Superior temporal gyrus (tissue), 1 donor: ENCODE data around the gene TGM3.

Experiments used
- DNase-seq: peaks from one replicate; pipeline ENCODE4 v3.0.0-alpha.2; 2016; ENCODE audit errors: extremely low spot score

Gene TGM3

DNA sequence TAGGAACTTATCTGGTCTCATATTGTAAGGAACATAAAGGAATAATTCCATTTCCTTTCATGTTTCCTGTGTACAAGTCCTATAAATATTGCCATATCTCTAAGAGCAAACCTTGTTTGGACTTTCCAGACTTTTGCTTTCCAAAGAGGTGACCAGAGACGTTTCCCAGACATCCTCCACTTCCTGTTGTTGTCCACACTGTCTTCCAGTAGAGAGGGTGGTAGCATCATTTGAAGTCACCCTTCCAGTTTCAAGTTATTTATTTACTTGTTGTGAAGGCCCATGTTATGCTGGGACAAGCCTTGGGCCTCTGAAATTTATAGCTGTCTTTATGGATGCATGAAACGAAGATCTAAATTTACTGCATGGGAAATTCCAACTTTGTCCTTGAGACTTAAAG lies 10.6 kb upstream of the TGM3 start:
- DNase-seq = no peak

DNA sequence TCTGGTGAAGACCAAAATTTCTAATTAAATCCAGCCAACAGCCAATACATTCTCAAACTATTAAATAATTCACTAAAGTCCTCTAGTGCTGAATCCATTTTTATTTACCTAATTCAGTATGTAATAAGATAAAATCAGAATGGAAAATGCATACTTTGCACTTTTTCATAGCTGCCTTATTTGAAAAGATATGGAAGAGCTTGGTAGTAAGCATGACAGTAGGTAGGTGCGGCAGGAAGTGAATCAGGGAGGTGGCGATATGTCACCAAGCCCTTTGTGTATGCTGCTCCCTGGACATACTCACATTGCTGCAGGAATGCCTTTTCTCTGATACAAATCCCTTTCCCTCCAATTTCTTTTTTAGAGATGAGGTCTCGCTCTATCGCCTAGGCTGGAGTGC lies 10.2 kb upstream of the TGM3 start:
- no peak for DNase-seq

DNA sequence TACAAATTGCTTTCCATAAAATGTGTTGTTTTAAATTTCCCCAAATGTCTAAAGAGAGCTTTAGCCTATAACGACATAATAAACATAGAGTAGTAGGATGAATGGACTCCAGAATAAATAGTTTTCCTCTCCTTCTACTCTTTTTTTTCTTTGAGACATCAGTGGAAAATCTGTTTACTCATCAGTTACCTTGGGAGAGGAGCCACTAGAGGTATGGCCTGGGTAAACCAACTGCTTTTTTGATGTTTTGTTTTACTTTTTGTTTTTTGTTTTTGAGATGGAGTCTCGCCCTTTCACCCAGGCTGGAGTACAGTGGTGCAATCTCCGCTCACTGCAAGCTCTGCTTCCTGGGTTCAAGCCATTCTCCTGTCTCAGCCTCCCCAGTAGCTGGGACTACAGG lies 8.3 kb upstream of the TGM3 start:
- no peak for DNase-seq

DNA sequence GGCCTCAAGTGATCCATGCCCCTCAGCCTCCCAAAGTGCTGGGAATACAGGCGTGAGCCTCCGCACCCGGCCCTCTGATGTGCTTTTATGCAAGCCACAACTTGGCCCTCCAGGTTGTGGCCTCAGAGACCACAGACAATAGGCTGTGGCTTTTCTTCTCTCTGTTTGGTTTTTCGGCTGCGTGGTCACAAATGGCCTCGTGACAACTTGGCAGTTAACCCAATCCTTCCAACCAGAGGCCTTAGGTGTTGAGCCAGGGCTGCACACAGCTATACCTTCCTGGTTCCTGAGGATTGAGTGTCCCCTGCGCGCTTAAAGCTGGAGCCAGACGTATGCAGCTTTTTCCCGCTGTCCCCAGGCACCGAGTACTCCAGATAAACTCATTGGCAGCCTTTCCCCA lies 6.3 kb upstream of the TGM3 start:
- no peak for DNase-seq

DNA sequence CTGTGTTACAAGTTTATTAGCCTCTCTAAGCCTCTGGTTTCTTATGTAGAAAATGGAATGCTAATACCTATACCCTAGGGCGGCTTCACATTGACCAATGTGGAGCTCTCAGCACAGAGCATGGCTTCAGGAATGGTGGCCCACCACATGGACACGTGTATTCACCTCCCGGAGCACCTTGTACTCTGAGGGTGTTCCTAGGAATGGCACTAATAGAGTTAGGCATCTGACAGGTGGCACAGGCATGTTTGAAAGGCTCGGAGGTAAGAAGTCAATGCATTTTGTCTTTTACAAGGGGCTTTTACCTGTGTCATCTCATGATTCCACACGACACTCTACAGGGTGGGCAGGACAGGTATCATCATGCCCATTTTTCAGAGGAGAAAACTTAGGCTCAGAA lies 5.3 kb upstream of the TGM3 start:
- no peak for DNase-seq

DNA sequence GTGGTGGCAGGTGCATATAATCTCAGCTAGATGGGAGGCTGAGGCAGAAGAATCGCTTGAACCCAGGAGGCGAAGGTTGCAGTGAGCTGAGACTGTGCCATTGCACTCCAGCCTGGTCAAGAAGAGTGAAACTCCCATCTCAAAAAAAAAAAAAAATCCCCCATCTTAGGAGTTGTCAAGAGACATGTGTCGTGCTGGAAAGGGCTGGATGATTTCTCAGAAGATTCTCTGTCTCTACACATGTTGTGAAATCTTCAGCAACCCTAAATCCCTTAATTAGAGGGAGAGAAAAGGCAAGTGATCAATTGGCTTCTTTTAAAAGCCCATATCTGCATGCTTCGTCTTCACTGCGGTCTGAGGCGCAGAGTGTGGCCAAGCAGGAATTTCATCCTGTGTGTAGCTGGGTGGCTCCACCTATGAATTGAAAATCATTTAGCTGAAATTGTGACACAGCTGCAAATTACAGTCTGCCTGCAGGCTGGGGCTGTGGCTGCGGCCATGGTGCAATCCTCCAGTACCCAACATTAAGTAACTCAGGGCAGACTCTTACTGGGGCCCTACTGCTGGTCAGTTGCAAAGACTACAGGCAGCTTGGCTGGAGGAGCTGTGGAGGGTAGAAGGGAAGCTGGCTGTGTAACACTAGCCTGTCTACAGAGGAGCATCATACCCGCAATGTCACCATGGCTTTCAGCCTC lies 3.2 kb upstream of the TGM3 start:
- DNase-seq = no peak

DNA sequence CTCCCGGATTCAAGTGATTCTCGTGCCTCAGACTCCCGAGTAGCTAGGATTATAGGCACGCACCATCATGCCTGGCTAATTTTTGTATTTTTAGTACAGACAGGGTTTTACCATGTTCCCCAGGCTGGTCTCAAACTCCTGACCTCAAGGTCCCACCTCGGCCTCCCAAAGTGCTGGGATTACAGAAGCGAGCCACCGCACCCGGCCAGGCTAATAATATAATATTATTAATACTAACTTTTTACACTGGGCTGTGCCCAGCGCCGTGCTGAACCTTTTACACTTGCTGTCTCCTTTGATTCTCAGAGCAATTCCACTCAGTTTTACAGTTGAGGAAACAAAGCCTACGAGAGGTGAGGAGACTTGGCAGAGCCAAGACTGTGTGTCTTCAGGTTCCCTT lies 2.3 kb upstream of the TGM3 start:
- DNase-seq = no peak

DNA sequence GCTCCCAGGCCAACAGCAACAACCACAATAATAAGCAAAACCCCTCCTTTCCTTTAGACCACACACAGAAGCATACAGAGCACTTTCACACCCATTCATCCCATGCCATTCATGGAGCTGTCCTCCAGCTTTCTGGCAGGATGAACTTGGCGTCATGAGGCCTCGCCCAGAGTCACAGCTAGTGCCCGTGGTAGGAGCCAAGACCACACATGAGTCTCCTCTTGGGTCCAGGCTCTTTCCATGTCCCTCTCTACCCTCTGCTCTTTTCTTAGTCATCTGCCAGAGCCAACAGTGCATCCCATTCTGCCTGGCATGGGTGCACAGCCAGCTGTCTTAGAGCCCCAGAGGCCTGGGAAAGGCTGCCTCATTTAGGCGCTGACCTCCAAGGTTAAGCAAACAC lies 1.8 kb upstream of the TGM3 start:
- DNase-seq = no peak

DNA sequence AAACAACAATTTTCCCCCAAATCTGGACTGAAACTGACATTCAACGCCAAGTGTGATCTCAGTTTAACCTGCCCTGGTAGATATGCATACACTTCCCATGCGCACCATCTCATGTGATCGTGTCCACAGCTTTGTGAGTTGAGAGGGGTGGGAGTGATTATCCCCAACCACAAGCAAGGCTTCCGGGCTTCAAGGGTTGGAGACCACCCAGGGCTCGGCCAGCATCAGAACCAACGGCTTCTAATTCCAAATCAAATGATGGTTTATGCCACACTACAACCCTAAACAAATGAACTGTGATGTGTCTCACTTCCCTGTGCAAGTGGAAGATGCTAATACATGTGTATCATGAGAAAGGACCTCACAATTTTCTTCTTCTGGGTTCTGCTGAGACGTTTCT lies 515 bp upstream of the TGM3 start:
- DNase-seq = no peak

DNA sequence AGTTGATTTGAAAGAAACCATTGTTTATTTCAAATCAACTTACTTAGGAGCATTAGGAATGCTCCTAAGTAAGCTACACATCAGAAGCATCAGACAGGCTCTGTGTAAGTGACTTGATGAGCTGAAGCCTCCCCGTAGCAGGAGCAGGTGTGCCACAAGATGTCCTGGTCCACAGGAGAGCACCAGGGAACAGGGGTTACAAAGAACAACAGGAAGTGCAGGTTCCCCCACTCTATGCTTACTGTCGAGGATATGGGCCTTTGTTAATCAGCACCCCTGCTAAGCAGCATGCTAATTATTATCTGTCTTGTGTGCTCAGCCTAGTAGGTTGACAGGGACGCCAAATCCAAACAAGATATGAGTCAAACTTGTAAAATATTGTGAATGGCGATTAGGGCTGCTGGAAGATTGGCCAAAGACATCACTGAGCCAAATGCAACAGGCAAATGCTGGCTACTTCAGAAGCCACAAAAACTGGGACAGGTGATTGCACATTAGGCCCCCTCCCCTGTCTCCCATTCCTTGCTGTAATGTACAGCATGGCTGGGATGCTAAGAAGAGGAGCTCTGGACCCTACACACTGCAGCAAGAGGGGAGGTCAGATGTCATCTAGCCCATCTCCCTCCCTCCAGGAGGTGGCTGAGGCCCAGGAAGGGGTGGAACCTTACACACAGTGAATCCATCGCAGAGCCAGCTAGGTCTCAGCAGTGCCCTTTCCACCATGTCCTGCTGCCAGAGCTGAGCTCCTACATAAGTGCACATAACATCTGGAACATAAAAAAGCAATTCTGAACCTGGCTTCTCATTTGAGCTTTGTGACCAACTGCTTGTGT lies 939 bp downstream of the TGM3 start:
- no peak for DNase-seq

DNA sequence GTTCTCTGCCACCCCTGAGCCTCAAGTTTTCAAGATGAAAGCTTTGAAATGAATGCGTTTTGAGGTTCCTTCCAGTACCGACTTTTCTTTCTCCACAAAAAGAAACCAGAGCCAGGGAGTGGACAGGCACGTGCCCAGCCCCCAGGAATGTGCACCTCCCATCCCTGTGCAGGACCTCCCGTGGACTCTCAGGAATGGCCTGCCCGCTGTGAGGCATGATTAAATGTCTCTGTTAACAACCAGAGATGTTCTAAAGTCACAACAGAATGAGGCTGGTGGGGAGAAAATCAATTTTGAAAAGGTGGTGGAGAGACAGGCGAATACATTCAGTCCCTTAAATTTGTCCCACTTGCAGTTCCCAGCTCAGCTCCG lies 1.5 kb downstream of the TGM3 start:
- DNase-seq = no peak

DNA sequence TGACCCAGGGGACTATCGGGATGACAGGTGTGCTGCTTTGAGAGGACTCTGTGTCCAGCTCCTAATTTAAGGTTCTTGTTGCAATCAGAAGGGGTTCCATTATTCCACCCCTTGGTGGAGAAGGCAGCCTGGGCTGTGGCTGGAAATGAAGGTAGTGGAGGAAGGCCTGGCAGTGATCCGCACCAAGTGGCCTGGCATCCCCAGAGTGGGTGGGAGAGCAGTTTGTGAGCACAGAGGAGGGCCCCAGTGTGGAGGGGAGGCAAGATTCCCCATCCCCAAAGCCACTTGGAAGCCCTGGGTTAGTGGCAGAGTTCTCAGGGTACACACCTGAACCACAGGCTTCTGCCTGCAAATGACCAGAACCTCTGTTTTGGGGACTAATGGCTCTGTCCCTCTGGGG lies 2.3 kb downstream of the TGM3 start:
- DNase-seq = no peak

DNA sequence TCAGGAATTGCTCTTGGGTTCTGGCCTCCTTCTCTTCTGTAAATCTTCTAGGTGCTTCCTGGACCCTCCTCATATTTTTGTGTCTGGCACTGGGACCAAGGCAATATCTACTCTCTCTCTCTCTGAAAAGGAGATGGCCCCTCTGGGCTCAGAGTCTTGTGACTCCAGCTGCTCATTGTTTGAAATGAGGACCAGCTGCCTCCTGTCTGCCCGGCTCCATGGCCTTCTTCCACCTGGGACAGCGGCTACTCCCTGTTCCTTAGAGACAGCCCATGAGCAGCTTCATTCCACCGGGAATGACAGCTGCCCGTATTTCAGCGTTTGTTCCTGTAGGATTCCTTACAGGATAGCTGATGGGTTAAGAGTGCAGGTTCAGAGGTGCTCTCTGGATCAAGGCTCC lies 2.9 kb downstream of the TGM3 start:
- DNase-seq = no peak

DNA sequence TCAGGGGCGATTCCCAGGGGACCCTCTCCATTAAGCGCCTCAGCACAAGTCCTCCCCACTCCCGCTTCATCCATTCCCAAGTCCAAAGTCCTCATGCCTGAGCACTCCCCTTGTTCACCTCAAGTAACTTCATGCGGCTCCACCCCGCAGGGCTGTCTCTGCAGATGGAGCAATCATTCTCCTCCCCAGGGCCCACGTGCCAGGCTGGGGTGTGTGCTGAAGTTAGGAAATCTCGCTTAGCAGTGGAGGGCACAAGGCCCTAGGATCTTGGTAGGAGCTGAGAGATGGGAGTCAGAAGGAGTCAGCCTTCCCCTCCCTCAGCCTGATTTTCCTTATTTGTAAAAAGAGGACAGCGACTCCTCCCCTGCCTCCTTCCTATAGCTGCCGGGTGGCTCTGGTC lies 3.5 kb downstream of the TGM3 start:
- DNase-seq = no peak

DNA sequence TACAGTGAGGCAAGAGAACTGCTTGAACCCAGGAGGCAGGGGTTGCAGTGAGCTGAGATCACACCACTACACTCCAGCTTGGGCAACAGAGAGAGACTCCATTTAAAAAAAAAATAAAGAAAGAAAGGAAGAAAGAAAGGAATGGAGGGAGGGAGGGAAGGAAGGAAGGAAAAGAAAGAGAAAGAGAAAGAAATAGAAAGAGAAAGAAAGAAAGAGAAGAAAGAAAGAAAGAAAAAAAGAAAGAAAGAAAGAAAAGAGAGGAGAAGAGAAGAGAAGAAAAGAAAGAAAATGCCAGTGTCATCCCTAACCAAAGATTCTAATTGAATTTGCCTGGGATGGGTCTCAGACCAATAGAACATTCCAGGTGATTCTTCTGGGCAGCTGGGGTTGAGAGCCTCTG lies 4.2 kb downstream of the TGM3 start:
- no peak for DNase-seq

DNA sequence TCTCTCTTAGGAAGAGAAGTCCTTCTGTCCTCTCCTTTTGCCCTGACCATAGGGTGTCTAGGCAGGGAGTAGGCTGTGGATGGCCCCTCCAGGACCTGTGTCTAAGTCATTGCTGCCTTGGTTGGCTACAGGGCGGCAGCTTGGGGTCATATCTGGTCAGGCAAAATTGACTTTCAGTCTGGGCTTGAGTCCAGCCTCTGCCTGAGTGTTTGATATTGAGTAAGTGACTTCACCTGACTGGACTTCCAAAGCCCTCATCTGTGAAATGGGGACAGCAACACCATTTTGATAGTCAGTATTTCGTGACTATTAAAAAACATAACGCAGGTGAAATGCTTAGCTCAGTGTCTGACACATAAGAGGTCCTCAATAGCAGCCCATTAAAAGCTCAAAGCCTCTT lies 4.6 kb downstream of the TGM3 start:
- no peak for DNase-seq

DNA sequence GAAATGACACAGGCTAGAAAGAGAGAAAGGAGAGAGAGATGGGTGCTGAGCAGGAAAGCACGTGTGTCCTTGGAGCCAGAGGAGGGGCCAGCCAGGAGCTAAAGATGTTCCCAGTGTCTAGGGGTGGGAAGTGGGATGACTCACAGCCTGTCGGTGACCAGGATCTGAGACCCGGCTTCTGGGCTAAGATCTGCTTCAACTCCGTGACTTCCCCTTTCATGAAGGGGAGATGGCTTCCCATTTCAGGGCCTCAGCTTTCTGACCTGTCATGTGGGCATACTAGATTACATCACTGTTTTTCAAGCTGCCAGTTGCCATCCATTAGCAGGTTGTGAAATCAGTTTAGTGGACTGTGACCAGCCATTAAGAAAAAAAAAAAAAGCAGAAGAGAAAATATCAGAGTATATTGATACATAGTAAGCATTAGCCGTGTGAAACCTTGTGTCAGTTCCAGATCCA lies 5.4 kb downstream of the TGM3 start:
- DNase-seq = peak; percentile 24

DNA sequence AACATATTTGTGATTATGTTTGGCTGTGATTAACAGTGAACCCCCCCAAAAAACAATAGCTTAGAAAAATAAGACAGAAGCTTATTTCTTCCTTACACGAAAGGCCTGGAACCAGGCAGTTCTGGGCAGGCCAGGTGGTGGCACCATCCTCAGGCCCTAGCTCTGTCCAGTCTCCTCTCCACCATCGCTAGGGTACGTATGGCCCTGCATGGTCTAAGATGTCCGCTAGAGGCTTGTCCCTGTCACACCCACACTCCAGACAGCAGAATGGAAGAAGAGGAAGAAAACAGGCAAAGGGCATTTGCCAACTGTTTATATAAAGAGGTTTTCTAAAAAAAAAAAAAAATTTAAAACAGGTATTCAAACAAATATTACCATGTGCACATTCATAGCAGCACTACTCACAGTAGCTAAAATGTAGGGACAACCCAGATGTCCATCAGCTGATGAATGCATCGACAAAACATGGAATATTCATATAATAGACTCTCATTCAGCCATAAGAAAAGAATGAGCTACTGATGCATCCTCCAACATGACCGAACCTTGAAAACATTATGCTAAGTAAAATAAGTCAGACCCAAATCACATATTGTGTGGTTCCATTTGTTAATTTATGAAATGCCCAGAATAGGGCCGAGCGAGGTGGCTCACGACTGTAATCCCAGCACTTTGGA lies 6.7 kb downstream of the TGM3 start:
- no peak for DNase-seq

DNA sequence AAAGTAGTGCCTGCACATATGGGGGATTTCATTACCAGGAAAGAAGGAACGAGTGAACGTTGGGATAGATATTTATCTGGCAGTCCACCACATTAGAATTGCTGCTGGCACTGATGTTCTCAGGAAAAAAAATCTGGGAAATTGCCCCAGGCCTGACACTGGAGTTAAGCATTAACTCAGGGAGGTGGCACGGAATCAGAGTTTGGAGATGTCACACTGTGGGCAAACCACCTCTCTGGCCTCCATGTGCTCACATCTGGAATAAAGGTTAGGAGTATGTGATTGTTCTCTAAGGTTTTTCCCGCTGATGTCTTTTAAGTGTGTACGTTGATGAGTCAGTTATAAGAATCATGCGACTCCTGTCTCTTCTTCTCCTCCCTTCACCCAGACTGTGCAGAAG lies 7.9 kb downstream of the TGM3 start:
- DNase-seq = no peak

DNA sequence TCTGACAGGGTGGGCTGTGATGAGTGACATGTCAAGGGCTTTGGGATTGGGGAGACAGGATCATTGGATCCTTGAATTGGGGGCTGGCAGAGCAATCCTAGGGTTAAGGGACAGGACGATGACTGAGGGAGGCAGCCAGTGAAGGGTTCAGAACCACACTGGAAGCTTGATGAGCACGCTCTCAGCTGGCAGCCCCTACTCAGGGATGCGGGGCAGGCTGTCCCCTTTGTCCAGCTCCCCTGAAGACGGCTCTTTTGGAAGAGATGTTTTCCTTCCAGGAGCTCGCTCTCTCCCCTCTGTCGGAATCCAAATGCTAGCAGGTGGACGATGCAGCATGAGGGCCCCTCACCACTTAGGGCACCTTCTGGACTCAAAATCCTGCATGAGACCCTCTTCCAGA lies 8.4 kb downstream of the TGM3 start:
- DNase-seq = no peak

DNA sequence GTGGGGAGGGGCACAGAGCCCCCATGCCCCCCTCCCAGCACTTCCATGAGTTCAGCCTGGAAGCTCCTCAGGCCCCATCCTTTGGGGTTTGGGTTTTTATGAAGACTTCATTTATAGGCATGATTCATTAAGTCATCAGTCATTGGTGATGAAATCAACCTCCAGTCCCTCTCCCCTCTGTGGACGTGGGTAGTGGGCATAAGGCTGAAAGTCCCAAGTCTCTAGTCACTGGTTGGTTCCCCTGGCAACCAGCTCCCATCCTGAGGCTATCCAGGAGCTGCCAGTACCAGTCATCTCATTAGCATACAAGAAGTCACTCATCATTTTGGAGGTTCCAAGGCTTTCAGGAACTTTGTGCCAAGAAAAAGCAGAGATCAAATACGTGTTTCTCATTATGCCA lies 9.2 kb downstream of the TGM3 start:
- no peak for DNase-seq

DNA sequence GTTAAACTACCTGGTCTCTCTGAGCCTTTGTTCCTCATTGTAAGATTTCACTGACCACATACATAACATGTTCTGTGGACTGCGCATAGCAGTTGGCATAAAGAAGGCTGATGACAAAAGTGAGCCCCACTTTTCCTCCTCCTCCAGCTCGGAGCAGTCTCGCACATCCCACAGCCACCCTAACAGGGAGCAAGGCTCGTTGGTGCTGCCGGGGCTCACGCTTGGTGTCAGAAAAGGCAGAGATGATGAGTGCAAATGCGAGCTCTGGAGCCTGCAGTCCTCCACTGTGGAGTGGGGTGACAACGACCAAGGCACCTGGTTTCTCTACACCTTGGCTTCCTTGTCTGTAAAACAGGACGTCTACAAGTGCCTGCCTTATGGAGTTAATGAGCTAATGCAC lies 9.7 kb downstream of the TGM3 start:
- no peak for DNase-seq

DNA sequence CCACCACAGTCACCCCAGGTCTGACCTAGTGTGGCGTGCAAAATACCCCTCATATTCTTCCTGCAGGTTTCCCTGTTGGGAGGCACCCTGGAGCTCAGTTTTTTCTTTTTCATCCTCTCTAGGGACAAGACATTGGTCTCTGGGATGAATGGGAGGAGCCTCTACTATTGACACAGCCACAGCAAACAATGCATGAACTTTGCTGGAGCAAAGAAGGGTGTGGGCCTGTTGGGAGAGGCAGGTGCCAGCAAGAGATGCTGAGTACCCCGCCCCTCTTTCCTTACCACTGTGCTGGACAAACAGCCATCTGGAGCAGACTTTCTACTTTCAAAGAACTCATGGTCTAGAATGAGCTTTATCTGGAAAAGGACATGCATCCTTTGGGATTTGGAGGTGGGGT lies 10.1 kb downstream of the TGM3 start:
- DNase-seq = no peak
